GM18505 (cell line): ENCODE measurements around the gene KCNMB4.

Experiments used
- ATAC-seq: cut with Tn5 transposase; IDR thresholded peaks from one replicate; pipeline ENCODE4 v1.9.1; 2021; ENCODE audit not compliant: unreplicated experiment
- POLR2A ChIP-seq: IDR thresholded peaks from 4 replicates; pipeline ENCODE4 v1.6.1; 2011; ENCODE audit warnings: borderline replicate concordance; ENCODE audit not compliant: insufficient read depth, insufficient read length; ENCODE audit errors: extremely low read depth

KCNMB4 gene

GRCh38 chr12:70430400-70430799 is 64.3 kb downstream of the KCNMB4 start:
- no peak for TF ChIP-seq POLR2A
- no peak for ATAC-seq

DNA sequence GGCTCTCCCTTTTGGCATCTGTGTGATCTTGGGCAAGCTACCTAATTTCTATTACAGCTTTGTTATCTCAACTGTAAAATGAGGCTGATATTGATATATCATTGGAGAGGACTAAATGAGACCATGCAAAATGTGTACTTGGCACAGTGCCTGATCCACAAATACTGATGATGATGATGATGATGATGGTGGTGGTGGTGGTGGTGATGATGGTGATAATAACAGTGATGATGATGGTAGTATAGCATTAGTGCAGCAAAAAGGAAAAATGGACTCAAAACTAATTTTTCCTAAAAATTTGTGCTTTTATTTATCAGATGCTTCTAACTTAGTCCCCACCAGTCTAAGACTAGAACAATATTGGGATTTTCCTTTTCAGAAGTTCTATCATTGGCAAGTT is 70.7 kb downstream of the KCNMB4 start:
- no peak for ATAC-seq
- TF ChIP-seq POLR2A: no peak

DNA sequence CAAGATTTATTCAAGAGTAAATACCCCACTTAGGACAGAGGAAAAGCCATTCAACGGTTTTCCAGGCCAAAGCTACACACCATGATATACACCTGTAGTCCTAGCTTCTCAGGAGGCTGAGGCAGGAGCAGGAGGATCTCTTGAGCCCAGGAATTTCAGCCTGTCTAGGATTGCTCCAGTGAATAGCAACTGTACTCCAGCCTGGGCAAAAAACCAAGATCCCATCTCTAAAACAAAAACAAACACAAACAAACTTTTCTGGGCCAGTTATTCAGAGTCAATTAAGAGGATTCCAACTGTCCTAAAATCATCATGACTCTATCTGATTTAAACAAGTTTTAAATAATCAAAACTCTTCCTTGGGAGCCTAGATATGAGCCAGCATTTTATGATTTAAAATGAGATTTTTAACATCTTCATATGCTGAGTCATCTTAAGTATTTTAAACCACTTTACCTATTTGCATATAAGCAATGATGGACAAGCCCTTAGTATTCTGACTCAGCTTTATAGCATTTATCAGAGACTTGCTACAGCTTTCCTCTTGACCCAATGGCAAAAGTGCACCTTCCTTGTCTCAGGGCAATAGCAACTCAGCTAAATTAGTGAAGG is 77.1 kb downstream of the KCNMB4 start:
- no peak for TF ChIP-seq POLR2A
- no peak for ATAC-seq

- TF ChIP-seq POLR2A: no peak
- no peak for ATAC-seq
Measured at GRCh38 chr12:70444903-70445302, 78.8 kb downstream of the KCNMB4 start.

DNA sequence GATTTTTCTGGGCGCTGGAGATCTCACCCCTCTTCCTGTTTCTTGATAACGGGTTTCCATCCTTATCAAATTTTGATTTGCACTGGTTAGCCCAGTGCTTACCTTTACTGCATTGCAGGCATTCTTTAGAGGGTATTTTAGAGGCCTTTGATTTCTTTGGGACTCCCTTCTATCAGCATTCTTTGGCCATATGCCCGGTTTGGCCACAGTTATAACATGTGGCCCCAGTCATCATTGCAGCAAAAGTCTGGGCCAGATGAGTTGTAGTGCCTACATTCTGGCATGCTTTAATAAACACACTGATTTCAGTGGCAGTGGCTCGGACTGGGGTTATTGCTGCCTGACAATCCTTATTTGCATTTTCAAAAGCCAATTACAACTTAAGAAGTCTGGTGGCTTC is 82.3 kb downstream of the KCNMB4 start:
- TF ChIP-seq POLR2A: no peak
- ATAC-seq: no peak

GRCh38 chr12:70449074-70449752 is 83.1 kb downstream of the KCNMB4 start:
- ATAC-seq: no peak
- TF ChIP-seq POLR2A: no peak

GRCh38 chr12:70449753-70450341 is 83.8 kb downstream of the KCNMB4 start:
- TF ChIP-seq POLR2A: no peak
- ATAC-seq: no peak

- TF ChIP-seq POLR2A: no peak
- no peak for ATAC-seq
Measured at GRCh38 chr12:70451528-70451927, 85.4 kb downstream of the KCNMB4 start.

DNA sequence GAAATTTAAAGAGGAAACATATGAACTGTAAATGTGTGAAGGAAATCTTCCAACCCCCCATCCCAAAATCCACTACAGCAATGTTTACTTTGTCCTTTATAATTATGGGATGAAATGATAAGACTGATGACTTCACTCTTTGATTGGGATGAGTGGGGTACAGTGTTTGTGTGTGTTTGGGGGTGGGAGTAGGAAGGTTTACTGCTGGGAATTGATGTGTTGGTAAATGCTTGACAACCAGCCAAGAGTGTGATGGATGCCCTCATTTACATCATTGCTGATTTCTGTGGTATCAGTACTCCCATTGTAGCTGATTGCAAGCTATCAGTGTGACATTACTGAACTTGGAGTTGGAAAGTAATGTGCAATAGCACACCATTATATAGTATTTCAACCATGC is 90.9 kb downstream of the KCNMB4 start:
- TF ChIP-seq POLR2A: no peak
- no peak for ATAC-seq

GRCh38 chr12:70459786-70460185 is 93.7 kb downstream of the KCNMB4 start:
- peak; percentile 76 for ATAC-seq
- TF ChIP-seq POLR2A: no peak

DNA sequence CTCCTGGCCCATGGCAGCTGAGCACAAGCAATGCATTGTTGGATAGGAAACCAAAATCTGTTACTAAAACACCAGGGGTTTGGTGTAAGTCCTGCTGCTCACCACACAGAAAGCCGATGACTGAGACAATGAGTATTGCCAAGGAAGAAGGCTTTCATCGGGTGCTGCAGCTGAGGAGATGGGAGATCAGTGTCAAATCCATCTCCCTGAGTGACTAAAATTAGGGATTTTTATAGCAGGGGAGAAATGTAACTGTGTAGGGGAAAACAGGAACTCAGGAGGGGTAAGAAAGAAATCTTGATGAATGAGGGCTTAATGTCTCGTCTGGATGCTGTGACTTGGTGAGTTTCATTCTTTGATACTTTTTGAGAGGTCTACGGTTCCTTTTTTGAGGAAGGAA is 97.9 kb downstream of the KCNMB4 start:
- no peak for ATAC-seq
- TF ChIP-seq POLR2A: no peak

DNA sequence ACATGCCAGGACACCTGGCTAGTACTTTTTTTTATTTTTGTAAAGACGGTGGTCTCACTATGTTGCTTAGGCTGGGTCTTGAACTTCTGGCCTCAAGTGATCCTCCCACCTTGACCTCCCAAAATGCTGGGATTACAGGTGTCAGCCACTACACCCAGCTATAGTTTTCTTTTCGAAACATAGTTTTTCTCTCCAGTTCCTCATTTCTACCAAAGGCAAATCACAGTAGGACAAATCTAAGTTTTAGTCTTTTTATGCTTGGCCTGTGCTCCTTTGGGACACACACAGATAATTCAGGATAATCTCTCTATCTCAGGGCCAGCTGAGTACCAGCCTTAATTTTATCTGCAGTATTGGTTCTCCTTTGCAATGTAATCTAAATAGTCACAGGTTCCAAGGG is 100.7 kb downstream of the KCNMB4 start:
- no peak for ATAC-seq

DNA sequence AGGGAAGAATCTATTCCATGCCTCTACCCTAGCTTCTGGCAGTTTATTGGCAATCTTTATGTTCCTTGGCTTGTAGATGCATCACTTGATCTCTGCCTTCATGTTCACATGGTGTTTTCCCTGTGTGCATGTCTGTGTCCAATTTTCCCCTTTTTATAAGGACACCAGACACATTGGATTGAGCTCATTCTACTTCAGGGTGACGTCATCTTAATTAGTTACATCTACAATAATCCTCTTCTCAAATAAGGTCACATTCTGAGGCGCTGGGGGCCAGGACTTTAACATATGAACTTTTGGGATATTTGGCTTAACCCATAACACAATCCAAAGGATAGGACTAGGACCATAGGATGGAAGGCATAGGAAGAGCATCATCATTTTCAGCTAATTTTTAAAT is 101.4 kb downstream of the KCNMB4 start:
- no peak for ATAC-seq
- TF ChIP-seq POLR2A: no peak

More for the DNA sequence above, 100.7 kb downstream of the KCNMB4 start:
- no peak for TF ChIP-seq POLR2A

DNA sequence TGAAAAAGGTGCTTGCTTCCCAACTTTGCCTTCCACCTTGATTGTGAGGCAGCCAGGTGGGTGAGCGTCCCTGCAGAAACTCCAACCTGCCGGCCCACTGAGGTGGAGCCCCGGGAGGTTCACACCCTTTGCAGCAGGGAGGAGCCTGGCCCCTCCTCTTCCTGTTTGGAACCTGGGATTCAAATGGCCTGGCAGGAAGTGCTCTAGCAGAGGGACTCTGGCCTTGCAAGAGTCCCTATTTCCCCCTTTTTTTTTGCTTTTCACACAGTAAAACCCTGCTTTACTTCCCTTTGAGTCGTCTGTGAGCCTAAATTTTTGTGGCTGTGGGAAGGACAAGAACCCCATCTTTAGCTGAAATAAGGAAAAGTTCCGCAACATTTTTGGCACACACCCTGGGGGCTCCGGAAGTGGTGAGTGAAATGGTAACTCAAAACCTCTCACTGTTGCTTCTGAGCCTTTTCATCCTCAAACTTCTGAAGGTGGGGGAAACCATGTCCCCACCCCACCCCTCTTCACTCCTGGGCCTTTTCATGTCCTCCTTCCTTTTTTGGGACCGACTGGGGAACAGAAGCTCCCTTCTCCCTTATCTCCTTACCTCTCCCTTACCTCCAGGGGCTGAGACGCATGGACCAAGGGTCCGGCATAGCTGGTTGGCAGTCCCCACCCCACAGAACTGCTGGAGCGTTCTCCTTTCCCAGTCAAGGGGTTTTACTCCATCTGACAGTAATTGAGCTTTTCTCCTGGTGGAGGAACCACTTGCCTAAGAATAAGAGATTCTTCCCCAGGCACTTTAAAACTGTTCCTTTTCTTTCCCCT is 102.0 kb downstream of the KCNMB4 start:
- TF ChIP-seq POLR2A: no peak
- no peak for ATAC-seq

DNA sequence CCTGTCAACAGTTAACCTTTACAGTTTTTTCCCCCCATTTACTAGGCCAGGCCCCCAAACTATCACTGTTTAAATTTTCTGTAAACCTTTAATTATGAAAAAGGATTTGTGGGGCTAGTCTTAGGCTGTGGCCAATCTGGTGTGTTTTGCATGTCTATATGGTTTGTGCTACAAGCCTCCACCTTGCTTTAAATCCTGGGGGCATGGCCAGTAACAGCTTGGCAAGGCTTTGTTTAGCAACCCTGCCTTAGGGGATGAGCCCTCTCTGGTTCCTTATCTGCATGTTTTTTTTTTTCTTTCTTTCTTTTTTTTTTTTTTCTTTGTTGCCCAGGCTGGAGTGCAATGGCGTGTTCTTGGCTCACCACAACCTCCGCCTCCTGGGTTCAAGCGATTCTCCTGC is 102.7 kb downstream of the KCNMB4 start:
- TF ChIP-seq POLR2A: no peak
- no peak for ATAC-seq
